GM18907 (cell line): ENCODE measurements around the gene SCRT2.
"Not testable (repeated sequence)": the region's sequence is repeated elsewhere in the genome, so short reads cannot be mapped to it uniquely, and the experiment has no call there.

ENCODE experiments used
- ATAC-seq: cut with Tn5 transposase; IDR thresholded peaks from one replicate; pipeline ENCODE4 v1.9.1; 2021; ENCODE audit warnings: mild to moderate bottlenecking, moderate library complexity; ENCODE audit not compliant: unreplicated experiment

The SCRT2 gene

DNA sequence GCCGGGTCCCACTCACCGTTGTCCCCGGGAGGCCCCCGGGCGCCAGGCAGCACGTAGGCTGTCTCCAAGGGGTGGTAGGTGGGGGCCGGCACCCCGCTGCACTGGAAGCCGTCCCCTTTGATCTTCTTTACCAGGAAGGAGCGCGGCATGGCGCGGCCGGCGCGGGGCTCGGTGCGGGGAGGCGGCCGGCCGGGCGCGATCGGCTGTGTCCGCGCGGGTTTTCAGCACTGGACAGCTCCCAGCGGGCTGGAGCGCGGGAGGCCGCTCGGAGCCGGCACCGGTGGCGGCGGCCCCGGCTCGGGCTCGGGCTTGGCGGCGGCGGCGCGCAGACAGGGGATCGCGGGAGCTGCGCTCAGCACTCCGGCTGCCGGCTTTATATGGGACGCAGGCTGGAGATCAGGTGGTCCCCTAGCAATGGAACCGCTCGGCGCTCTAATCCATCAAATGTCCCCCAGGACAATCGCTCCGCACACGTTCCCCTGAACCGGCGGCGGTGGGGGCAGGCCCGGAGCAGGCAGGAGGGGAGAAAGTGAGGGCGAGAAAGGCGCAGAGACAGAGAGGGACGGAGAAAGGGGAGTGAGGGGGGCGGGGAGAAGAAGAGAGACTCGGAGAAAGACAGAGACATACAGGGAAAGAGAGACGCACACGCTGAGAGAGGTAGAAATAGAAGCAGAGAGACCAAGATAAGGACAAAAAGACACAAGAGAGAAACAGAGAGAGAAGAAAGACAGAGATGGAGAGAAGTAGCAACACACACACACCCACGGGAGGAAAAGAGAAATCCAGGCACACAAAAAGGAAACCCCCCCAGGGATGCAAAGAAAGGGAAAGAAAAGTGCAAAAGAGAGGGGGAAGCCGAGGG, at the start of gene SCRT2:
Gene SCRT2, minus strand, starts transcription at position 350 of the 862 bp plus-strand sequence. Its CDS starts 201 bp downstream, at position 149.
- ATAC-seq: no peak

- not testable (repeated sequence) for ATAC-seq
Observed at GRCh38 chr20:724797-725196, 49.2 kb upstream of the SCRT2 start.

DNA sequence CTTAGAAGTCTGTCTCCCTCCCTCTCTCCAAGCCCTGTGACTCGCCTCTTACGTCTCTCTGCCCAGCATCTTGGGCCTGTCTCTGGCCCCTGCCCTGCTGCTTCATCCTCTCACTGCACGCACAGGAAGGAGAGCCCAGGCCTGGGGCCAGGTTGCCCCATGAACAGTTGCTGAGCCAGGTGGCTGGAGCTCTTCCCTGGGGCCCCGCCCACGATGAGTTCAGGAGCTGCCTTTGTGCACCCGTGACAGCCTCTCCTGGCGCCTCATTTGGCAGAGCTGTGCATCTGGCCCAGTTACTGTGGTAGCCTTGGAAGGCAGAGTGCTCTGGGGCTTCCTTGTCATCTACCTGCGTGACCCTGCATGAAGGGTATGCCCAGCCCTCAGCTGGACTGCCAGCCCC, 48.2 kb upstream of the SCRT2 start:
- ATAC-seq: no peak

DNA sequence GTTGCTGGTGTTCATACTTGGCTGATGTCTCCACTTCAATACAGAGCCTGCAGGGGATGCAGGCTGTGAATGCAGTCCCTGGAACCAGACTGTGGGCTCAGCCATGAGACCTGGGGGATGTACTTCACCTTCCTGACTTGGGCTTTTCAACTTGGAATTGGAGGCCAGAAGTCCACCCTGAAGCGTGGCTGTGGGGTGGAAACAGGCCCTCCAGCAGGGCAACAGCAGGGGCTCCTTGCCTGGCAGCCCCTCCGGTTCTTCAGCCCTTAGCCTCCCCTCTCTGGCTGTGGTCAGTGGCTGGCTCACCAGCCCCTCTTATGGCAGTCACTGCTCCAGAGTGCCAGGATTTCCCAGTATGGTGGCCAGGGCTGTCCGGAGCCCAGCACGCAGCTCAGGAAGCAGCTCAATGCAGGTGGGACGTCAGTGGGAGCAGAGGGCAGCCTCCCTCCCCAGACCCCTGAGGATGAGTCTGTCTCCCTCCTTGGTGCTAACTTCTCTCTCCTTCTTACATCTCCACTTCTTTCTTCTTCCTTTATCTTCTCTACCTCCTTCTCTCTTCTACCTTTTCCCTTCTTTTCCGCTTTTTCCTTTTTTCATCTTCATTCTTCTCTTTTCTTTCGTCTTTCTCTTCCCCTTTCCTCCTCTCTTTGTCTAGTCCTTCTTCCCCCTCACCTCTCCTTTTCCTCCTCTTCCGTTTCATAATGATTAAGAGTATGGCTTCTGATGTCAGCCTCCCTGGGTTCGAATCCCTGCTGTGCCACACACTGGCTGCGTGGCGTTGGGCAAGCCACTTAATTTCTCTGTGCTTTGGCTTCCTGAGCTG, 47.4 kb upstream of the SCRT2 start:
- ATAC-seq: no peak

GRCh38 chr20:721876-722275, 46.3 kb upstream of the SCRT2 start:
- no peak for ATAC-seq

DNA sequence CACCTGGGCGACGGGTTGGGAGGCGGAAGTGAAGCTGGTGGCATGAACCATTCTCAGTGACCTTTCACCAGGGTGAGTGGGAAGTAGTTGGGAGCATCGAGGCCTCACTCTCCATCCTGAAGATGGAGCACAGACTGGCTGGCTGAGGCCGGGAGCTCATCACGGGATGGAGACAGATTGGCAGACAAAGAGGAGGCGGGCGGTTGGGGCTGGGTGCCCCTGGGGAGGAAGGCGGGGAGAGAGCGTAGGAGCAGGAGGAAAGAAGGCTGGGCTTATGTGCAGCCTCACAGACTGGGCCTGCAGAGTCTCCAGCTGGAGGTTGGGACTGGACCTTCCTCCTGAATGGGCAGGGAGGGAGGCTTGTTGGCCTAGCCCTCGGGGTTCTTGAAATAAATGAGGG, 44.2 kb upstream of the SCRT2 start:
- no peak for ATAC-seq

- ATAC-seq: no peak
Observed at GRCh38 chr20:719068-719467, 43.5 kb upstream of the SCRT2 start.

GRCh38 chr20:717832-718231, 42.2 kb upstream of the SCRT2 start:
- ATAC-seq: no peak

- ATAC-seq: no peak
Observed at GRCh38 chr20:717271-717670, 41.7 kb upstream of the SCRT2 start.

DNA sequence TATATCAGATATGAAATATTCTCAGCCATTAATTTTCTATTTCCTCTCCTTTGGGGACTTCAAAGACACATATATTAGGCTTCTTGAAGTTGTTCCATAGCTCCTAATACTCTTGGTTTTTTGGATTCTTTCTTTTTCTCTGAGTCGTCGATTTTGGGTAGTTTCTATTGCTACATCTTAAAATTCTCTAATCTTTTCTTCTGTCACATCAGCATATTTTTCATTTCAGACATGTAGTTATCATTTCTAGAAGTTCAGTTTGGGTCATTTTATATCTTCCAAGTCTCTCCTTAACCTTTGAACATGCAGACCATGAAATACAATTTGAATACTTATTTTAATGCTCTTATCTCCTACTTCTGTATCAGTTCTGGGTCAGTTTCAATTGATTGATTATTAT, 38.9 kb upstream of the SCRT2 start:
- ATAC-seq: no peak

DNA sequence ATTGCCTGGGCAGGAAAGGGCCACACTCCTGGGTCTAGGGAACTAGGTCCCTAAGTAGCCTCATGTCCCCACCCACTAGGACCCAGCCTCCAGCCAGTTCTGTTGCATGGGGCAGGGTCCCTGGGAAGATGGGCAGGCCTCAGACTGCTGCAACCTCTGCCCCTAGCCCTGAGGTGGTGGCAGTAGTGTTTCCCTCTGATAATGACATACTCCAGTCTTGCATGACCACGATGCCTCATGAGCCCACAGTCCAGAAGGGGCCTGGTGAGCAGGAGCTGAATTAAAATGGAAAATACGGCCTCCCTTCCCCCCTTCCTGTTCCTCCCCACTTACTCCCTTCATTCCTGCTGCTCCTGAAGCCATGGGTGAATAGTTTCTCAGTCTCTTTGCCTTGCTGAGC, 36.0 kb upstream of the SCRT2 start:
- ATAC-seq: no peak

- ATAC-seq: no peak
Observed at GRCh38 chr20:710780-711450, 35.3 kb upstream of the SCRT2 start.

- no peak for ATAC-seq
Observed at GRCh38 chr20:709991-710779, 34.6 kb upstream of the SCRT2 start.

- ATAC-seq: no peak
Observed at GRCh38 chr20:709423-709822, 33.8 kb upstream of the SCRT2 start.

DNA sequence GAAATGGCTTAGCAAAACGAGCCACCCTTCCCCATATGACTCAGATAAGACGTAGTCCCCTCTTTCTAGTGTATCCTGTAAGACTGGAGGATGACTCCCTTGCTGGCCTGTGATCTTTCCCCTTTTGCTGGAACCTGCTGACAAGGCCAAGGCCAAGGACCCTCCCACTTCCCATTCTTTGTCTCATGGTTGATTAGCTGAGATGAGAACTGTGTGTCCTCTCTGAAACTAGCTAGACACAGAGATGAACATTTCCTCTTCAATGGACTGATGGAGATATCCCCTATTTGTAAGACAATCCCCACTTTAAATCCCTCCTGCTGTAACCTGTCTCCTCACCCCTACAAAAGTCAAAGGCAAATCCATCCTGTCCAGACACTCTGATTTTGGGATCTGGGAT, 33.4 kb upstream of the SCRT2 start:
- ATAC-seq: no peak

- ATAC-seq: no peak
Observed at GRCh38 chr20:707451-708110, 32.0 kb upstream of the SCRT2 start.

- no peak for ATAC-seq
Observed at GRCh38 chr20:706366-706885, 30.8 kb upstream of the SCRT2 start.

- no peak for ATAC-seq
Observed at GRCh38 chr20:704726-705125, 29.1 kb upstream of the SCRT2 start.

- ATAC-seq: no peak
Observed at GRCh38 chr20:703426-703825, 27.8 kb upstream of the SCRT2 start.

DNA sequence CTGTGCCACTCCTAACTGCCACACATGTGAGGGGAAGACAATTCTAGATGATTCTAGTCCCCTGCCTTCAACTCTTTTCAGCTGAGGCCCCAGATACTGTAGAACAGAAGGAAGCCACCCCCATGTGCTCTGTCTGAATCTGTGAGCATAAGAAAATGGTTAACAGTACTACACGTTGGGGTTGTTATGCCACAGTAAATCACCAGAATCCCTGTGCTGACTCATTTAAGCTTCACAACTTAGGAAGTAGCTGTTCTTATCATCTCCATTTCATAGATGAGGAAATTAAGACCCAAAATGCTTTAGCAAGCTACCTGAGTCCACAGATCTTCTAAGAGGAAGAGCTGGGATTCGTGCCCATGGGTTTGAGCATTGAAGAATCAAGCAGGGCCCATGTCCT, 27.4 kb upstream of the SCRT2 start:
- no peak for ATAC-seq
